Effector memory CD4-positive, alpha-beta T cell (primary cell): ENCODE measurements around the gene ABHD10.
A peak's percentile ranks its signal among the peaks of the same experiment; 100 is the strongest.

Experiments
- DNase-seq, 3 donors: peaks; one replicate each; pipeline ENCODE4 v3.0.0-alpha.2; 2020
- H3K27ac ChIP-seq: 2 replicates; pipeline ENCODE4 v1.7.0; 2013; ENCODE audit warnings: mild to moderate bottlenecking, low read length, moderate library complexity; ENCODE audit not compliant: insufficient read depth, poor library complexity, severe bottlenecking
- H3K27me3 ChIP-seq: replicated peaks from 2 replicates; pipeline ENCODE4 v1.7.0; 2013; ENCODE audit warnings: mild to moderate bottlenecking, low read length; ENCODE audit not compliant: insufficient read depth, control insufficient read depth, poor library complexity, severe bottlenecking
- H3K36me3 ChIP-seq: 2 replicates; pipeline ENCODE4 v1.7.0; 2013; ENCODE audit warnings: mild to moderate bottlenecking, low read length, moderate library complexity; ENCODE audit not compliant: control insufficient read depth, insufficient read depth
- H3K4me1 ChIP-seq: 2 replicates; pipeline ENCODE4 v1.7.0; 2013; ENCODE audit warnings: low read length, mild to moderate bottlenecking; ENCODE audit not compliant: control insufficient read depth, insufficient read depth, poor library complexity, severe bottlenecking
- H3K4me3 ChIP-seq: 2 replicates; pipeline ENCODE4 v1.7.0; 2013; ENCODE audit warnings: low read length, low read depth, mild to moderate bottlenecking; ENCODE audit not compliant: insufficient read depth, poor library complexity, severe bottlenecking
- H3K9me3 ChIP-seq: 2 replicates; pipeline ENCODE4 v1.7.0; 2013; ENCODE audit warnings: mild to moderate bottlenecking, low read length, moderate library complexity; ENCODE audit not compliant: control insufficient read depth
- total RNA-seq, 3 donors: gene quantifications; one replicate each; lab custom pipeline; 2026; lab: John Stamatoyannopoulos, UW

Gene ABHD10
- 12.8 to 19.5 (median 18.0) reads per million in 3 donors for total RNA-seq

DNA sequence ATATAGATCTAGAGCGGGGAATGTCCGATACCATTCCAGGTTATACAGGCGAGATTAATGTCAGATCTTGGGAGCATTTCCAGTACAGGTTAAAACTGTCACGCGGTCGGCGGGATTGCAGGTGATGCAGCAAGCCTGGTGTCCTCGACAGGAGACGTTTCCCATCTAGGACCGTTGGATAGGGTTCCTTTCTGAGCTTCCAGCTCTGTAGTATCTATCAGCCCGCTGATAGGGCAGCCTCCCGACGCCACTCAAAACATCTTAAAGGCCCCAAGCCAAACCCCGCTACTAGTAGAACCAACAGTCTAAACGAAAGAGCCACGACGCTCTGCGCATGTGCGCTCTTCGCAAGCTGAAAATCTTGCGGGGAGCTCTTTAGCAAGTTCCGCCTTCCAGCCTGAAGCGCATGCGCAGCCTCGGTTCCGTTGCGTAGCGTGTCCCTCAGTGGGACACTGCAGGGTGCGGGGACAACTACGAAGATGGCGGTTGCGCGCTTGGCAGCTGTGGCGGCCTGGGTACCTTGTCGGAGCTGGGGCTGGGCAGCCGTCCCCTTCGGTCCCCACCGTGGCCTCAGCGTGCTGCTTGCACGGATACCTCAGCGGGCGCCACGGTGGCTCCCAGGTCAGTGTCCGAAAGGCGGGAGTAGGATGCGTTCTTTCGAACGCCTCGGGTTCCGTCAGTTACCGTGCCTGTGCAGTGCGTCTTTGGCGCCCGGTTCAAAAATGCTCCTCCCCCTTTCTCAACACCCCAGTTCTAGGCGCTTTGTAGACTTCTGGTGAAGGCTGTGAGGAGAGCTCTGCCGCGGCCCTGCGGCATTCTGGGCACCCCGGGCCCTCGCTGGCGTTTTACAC is at the start of gene ABHD10:
ABHD10 (plus strand) TSS at position 444 of the 851 bp plus-strand sequence; CDS start at position 480, 36 bp downstream.
- no peaks in the 10 kb centered on the region for H3K36me3 ChIP-seq
- peak within 1 kb of the TSS; percentile 94 for H3K4me3 ChIP-seq
- H3K4me1 ChIP-seq = no peaks in the 10 kb centered on the region
- DNase-seq = peak; percentile 90 to 96 (median 90)
- H3K27ac ChIP-seq = peak within 1 kb of the TSS; percentile 78
- H3K27me3 ChIP-seq = no peaks in the 10 kb centered on the region
- no peaks in the 10 kb centered on the region for H3K9me3 ChIP-seq

DNA sequence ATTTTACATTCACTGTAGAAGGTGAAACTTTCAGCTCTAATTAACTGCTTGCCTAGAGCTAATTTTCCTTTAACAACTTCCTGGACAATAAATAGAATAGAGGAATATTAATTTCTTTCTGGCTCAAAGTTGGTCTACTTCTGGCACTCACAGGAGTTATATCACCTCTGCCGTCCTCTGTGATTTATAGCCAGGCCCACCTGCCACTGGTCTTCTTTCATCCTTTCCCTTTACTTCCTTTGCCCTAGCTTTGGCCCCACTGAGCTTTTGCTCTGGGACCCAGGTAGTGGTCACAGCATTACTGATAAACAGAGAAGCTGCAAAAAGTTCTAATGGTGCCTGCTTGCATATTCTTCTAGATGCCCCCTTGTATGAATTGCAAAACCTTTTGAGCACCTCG is 49.3 kb upstream of the ABHD10 start:
- no peaks in the 10 kb centered on the region for H3K36me3 ChIP-seq
- no peak overlapping the region for H3K4me3 ChIP-seq
- no peaks in the 10 kb centered on the region for H3K4me1 ChIP-seq
- no peak overlapping the region for H3K27ac ChIP-seq
- no peak for DNase-seq
- no peaks in the 10 kb centered on the region for H3K9me3 ChIP-seq
- no peaks in the 10 kb centered on the region for H3K27me3 ChIP-seq

DNA sequence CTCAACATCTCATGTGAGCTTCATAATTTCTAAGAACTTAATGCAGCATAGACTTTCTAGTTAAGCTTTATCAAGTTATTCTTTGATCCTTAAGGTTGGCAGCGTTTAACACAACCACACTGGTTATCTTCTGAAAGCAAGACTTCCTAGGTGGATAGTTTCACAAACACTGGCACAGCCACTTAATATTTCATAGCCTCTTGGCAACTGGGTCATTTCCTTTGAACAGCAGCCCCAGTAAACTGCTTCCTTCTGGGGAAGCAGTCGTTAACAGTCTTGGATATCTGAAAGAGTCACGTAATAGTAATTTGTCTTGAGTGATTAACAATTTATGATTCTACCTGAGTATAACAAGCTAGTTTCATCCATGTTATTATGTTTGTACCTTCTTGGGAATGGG is 45.9 kb upstream of the ABHD10 start:
- H3K36me3 ChIP-seq = no peaks in the 10 kb centered on the region
- H3K9me3 ChIP-seq = no peaks in the 10 kb centered on the region
- no peak for DNase-seq
- H3K27ac ChIP-seq = no peak overlapping the region
- no peaks in the 10 kb centered on the region for H3K27me3 ChIP-seq
- H3K4me3 ChIP-seq = no peak overlapping the region
- no peaks in the 10 kb centered on the region for H3K4me1 ChIP-seq

DNA sequence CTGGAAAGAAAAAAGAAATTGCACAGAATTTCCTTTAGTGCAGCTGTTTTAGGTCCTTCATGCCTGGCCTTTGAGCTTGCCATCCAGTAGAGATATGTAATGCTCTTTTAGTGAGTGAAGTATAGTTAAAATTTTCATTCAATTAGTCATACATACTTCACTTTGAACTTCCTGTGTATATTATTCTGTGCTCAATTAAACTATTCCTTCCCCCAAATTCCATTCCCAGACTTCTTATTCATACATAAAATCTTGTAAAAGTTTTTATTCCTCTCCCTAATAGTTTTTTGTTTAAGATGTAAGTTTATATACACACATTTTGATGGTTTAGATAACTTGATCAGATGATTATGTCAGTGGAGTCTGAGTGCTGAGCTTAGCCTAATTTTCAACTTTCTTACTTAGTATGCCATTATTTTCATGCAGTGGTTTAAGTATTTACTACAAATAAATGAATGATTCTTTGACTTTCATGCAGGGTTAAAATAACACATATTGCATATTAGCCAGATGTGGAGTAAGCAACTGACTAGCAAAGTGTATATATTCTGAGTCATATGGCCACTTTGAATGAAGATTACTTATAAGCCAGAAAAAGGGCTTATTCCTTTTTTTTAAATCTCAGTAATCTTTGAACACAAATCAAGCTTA is 42.5 kb upstream of the ABHD10 start:
- no peak overlapping the region for H3K4me3 ChIP-seq
- no peaks in the 10 kb centered on the region for H3K27me3 ChIP-seq
- H3K9me3 ChIP-seq = no peaks in the 10 kb centered on the region
- no peaks in the 10 kb centered on the region for H3K36me3 ChIP-seq
- H3K4me1 ChIP-seq = no peaks in the 10 kb centered on the region
- no peak overlapping the region for H3K27ac ChIP-seq
- DNase-seq = no peak

DNA sequence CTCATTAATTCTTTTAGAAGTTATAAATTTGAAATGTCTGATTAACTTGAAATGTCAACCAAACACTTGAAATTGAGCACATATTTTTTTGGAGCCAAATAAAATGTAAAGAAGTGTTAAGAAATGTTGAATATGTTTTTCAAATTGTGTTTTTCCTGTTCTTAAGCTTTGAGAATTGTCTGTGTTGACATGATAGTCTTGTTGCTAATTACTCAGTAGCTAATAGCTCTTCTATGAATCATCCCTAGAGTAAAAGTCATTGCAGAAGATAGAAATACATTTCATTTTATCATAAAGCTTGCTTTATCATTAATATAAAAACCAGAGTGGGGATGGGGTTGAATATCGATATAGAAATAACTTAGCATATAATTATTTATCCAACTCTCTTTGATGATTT is 41.9 kb upstream of the ABHD10 start:
- no peak overlapping the region for H3K27ac ChIP-seq
- DNase-seq = no peak
- no peaks in the 10 kb centered on the region for H3K4me1 ChIP-seq
- no peak overlapping the region for H3K4me3 ChIP-seq
- H3K27me3 ChIP-seq = no peaks in the 10 kb centered on the region
- no peaks in the 10 kb centered on the region for H3K9me3 ChIP-seq
- no peaks in the 10 kb centered on the region for H3K36me3 ChIP-seq

DNA sequence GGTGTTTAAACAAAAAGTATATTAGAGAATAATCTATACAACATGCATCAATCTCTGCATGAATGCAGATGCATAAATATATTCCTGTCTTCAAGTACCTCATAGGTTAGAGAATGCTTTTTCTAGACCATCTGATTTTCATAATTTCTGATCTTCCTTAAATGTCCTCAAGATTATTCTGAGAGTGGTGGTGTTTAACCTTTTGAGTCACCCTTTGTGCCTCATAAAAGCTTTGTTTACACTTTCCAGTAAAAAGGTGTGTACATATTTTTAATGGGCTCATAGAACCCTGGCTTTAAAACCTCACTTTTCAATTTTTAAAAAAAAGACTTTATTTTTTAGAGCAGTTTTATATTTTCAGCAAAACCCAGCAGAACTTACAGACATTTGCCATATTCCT is 41.0 kb upstream of the ABHD10 start:
- Histone ChIP-seq H3K36me3 (no peaks in the 10 kb centered on the region), H3K4me3 (no peak overlapping the region), H3K27me3 (no peaks in the 10 kb centered on the region), H3K4me1 (no peaks in the 10 kb centered on the region), H3K27ac (no peak overlapping the region), H3K9me3 (no peaks in the 10 kb centered on the region)
- no peak for DNase-seq

DNA sequence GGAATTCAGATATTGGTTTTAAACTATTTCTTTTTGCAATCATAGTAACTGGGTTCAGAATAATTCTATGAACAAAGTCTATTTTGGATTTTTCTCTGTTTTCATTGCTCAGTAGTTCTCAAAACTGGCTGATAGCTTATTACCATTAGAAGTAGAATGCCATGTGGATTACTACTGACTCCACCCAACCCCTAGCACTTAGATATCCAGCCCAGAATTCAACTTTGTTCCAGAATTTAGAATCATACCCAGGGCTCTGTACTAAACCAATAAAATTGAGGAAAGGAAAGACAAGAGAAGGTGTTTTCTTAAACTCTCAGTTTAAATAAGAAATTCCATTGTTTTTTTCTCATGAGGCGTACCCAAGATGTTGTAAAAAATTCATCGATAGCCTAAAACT is 39.0 kb upstream of the ABHD10 start:
- H3K9me3 ChIP-seq = no peaks in the 10 kb centered on the region
- H3K4me3 ChIP-seq = no peak overlapping the region
- DNase-seq = no peak
- no peaks in the 10 kb centered on the region for H3K27me3 ChIP-seq
- no peak overlapping the region for H3K27ac ChIP-seq
- no peaks in the 10 kb centered on the region for H3K4me1 ChIP-seq
- no peaks in the 10 kb centered on the region for H3K36me3 ChIP-seq

DNA sequence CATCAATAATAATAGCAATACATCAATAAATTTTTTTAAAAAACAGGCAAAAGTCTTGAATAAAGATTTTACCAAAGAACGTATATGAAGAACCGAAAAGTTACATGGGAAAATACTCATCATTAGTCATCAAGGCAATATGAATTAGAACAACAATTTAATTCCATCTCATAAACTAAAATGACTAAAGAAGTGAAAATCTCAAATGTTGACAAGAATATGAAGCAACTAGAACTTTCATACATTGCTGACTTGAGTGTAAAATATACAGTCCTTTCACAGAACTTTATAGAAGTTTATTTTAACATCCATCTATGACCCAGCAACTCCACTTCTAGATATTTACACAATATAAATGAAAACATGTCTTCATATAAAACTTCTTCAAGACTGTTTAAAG is 35.3 kb upstream of the ABHD10 start:
- H3K9me3 ChIP-seq = no peaks in the 10 kb centered on the region
- H3K4me1 ChIP-seq = no peaks in the 10 kb centered on the region
- H3K27me3 ChIP-seq = no peaks in the 10 kb centered on the region
- no peaks in the 10 kb centered on the region for H3K36me3 ChIP-seq
- no peak for DNase-seq
- no peak overlapping the region for H3K27ac ChIP-seq
- H3K4me3 ChIP-seq = no peak overlapping the region

DNA sequence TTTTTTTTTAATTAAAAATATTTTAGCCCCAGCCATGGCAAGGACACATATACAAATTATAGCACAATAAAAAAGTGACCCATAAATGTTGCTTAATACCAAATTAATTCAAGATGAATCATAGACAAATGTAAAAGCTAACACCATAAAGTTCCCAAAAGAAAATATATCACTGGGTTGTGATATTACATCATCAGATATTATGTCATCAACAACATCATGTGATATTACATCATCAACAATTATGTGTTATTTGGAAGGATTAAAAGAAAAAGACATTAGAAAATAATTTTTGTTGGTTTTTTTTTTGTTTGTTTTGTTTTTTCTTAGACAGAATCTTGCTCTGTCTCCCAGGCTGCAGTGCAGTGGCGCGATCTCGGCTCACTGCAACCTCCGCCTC is 34.5 kb upstream of the ABHD10 start:
- Histone ChIP-seq H3K27ac (no peak overlapping the region), H3K9me3 (no peaks in the 10 kb centered on the region), H3K4me3 (no peak overlapping the region), H3K4me1 (no peaks in the 10 kb centered on the region), H3K36me3 (no peaks in the 10 kb centered on the region), H3K27me3 (no peaks in the 10 kb centered on the region)
- no peak for DNase-seq

DNA sequence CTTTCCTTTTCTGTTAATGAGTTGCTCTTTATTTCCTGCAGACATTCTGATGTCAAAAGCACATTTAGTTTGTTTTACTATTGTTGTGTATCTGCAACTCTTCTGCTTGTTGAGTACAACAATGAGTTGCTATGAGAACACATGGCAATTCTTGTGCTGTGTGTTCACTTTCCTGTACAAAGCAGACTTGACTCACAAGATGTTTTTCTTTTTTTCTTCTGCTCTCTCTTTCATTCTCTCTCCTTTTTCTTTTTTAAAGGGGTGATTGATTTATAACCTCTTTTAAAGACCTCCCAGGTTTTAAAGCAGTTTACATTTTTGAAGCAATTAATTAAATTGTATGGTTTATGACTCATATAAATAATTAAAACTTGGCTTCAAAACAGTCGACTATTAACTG is 31.6 kb upstream of the ABHD10 start:
- Histone ChIP-seq H3K9me3 (no peaks in the 10 kb centered on the region), H3K27me3 (no peaks in the 10 kb centered on the region), H3K36me3 (no peaks in the 10 kb centered on the region), H3K4me3 (no peak overlapping the region), H3K27ac (no peak overlapping the region), H3K4me1 (no peaks in the 10 kb centered on the region)
- no peak for DNase-seq
